Measurements from ENCODE around the gene CACNA1S. TPM values are rescaled to one million over a fixed set of nuclear protein-coding genes. Genes with fewer than 3 reads are reported as not detected.

Gene CACNA1S
- total RNA-seq, 1 donor from 2014 or later: 0.11 TPM

DNA sequence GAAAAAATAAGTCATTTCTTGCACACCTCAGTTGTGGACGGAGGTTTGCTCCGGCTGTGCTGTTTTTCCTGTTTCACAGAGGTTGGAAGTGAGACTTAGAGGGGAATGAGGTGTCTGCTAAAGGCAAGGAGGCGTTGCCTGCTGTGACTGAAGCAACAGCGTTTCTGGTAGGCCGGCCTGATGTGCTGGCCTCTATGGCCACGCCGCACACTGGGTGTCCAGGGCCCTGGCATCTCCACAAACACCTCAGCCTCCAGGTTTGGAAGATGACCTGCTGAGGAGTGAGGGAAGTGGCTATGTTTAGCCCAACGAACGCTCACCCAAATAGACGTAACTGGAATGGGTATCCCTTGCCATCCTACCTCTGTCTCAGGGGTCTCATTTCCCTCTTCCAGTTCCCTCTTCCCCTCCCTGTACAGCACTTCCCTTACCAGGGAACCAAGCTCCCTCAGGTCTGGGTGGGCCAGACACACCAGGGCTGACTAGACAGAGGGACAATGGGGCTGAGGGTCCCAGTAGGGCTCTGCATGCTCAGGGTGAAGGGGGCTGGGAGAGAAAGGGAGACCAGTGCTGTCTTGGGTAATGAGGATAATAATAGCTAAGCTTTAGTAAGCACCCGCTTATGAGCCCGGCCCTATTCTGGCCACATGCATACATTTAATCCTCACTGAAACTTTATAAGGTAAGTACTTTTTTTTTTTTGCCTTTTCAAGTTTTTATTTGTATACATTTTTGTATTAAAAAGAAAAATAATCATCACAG is 11.9 kb downstream of the CACNA1S start:
- no peak overlapping the region for H2AFZ ChIP-seq (replicated peaks)
- H3K9me3 ChIP-seq (ENCODE audit: low read depth): no peaks in the 10 kb centered on the region
- H3F3A ChIP-seq (ENCODE audit: low read depth): no peaks in the 10 kb centered on the region
- no peak overlapping the region for H3K4me3 ChIP-seq
- Mint-ChIP-seq H3K9me3 (peaks cover 2% of the 10 kb centered on the region), H3K36me3 (peaks cover 4% of the 10 kb centered on the region), H3K27ac (peak overlapping the region; percentile 70), H3K27me3 (ENCODE audit: insufficient read depth, low read depth) (peaks cover 2% of the 10 kb centered on the region), H3K4me3 (no peak overlapping the region), H3K4me1 (peaks cover 61% of the 10 kb centered on the region)
- DNase-seq (ENCODE audit: low spot score): no peak
- no peaks in the 10 kb centered on the region for H3K27me3 ChIP-seq
- no peaks in the 10 kb centered on the region for H4K20me1 ChIP-seq (ENCODE audit: low read depth)
- no peak for TF ChIP-seq EZH2phosphoT487 (IDR thresholded peaks at IDR 0.05)
- TF ChIP-seq, protein P1, sequence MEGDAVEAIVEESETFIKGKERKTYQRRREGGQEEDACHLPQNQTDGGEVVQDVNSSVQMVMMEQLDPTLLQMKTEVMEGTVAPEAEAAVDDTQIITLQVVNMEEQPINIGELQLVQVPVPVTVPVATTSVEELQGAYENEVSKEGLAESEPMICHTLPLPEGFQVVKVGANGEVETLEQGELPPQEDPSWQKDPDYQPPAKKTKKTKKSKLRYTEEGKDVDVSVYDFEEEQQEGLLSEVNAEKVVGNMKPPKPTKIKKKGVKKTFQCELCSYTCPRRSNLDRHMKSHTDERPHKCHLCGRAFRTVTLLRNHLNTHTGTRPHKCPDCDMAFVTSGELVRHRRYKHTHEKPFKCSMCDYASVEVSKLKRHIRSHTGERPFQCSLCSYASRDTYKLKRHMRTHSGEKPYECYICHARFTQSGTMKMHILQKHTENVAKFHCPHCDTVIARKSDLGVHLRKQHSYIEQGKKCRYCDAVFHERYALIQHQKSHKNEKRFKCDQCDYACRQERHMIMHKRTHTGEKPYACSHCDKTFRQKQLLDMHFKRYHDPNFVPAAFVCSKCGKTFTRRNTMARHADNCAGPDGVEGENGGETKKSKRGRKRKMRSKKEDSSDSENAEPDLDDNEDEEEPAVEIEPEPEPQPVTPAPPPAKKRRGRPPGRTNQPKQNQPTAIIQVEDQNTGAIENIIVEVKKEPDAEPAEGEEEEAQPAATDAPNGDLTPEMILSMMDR (IDR thresholded peaks at IDR 0.05): no peak
- no peak for TF ChIP-seq EZH2 (IDR thresholded peaks at IDR 0.05)
- H3K4me2 ChIP-seq: no peak overlapping the region
- no peaks in the 10 kb centered on the region for H3K79me2 ChIP-seq (ENCODE audit: low read depth)
- no peak overlapping the region for H3K27ac ChIP-seq
- H3K4me1 ChIP-seq: peaks cover 28% of the 10 kb centered on the region
- no peaks in the 10 kb centered on the region for H3K36me3 ChIP-seq
- H3K9ac ChIP-seq: no peak overlapping the region

DNA sequence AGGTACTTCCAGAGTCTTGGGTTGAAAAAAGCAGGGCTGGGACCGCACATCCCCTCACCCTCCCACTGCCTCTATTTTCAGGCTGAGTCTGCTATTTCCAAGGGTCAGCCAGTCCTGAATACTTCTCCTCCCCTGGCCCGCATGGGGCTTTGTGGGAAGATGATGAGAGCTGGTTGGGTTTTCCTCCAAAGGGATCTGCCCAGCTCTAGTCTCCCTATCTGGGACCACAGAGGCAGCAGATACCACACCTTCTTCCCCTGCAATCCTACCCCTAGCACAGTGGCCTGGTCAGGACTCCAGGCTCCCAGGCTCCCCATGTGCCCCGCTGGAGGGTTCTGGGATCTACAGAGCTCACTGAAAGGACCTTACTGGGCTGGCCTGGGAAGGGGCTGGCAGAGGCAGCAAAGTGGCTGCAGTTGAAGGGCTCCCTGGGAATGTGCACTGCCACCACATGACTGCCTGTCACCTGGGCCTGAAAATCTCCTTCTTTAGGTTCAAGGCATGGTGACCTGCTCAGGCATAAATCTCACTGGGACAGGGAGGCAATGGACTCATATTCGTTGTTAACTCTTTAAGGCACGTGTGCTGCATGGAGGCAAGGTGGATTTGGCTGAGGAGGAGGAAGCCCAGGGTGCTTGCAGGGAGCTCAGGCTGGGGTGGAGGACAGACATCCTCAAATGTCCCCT is 13.1 kb downstream of the CACNA1S start:
- no peak overlapping the region for H3K4me3 Mint-ChIP-seq
- no peaks in the 10 kb centered on the region for H3F3A ChIP-seq (ENCODE audit: low read depth)
- no peak for DNase-seq (ENCODE audit: low spot score)
- no peak for TF ChIP-seq EZH2phosphoT487 (IDR thresholded peaks at IDR 0.05)
- TF ChIP-seq, protein P1 (IDR thresholded peaks at IDR 0.05): no peak
- no peak for TF ChIP-seq EZH2 (IDR thresholded peaks at IDR 0.05)
- H3K27me3 ChIP-seq: no peaks in the 10 kb centered on the region
- H3K4me1 ChIP-seq: peaks cover 23% of the 10 kb centered on the region
- no peak overlapping the region for H3K27ac ChIP-seq
- no peak overlapping the region for H2AFZ ChIP-seq (replicated peaks)
- H3K79me2 ChIP-seq (ENCODE audit: low read depth): no peaks in the 10 kb centered on the region
- peaks cover 4% of the 10 kb centered on the region for H3K27me3 Mint-ChIP-seq (ENCODE audit: insufficient read depth, low read depth)
- H3K4me1 Mint-ChIP-seq: peaks cover 67% of the 10 kb centered on the region
- no peak overlapping the region for H3K9ac ChIP-seq
- no peak overlapping the region for H3K4me3 ChIP-seq
- no peaks in the 10 kb centered on the region for H3K9me3 ChIP-seq (ENCODE audit: low read depth)
- peaks cover 2% of the 10 kb centered on the region for H3K9me3 Mint-ChIP-seq
- H3K27ac Mint-ChIP-seq: peak overlapping the region; percentile 70
- no peak overlapping the region for H3K4me2 ChIP-seq
- peaks cover 4% of the 10 kb centered on the region for H3K36me3 Mint-ChIP-seq
- no peaks in the 10 kb centered on the region for H4K20me1 ChIP-seq (ENCODE audit: low read depth)
- no peaks in the 10 kb centered on the region for H3K36me3 ChIP-seq

DNA sequence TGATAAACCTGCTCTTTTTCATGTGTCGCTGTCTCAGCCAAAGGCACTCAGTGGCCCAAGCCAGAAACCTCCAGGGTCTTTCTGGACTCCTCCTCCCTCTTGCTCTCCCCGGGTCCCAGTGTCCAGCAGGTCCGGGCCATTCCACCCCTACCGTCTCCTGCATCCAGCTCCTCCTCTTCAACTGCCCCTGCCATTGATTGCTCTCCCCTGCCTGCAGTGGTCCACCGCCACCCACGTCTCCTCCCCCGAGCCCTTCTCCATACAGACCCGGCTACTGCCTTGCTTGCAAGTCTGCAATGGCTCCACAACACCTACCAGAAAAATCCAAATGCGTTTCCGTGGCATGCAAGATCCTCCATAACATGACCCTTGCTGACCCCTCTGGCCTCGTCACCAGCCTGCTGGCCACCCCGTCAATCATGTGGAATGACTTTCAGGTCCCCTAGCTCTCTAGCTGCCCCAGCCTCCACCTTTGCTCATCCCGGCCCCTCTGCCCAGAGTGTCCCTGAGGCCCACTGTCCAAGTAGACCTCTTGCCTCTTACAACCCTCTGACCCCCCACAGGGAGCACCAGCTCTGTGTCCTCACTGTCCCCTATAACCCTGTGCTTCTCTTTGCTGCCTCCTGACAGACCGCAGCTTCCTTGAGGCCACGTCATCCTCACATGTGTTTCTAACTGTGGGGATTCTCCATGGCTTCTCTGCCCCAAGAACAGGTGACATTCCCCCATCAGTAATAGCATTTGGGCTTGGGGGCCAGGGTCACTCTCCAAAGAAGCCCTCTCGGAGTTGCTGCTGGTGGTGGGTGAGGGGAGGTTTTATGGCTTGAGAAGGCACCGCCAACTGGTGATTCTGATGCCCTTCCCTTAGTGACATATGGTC is 15.0 kb downstream of the CACNA1S start:
- H3K27me3 Mint-ChIP-seq (ENCODE audit: insufficient read depth, low read depth): peaks cover 4% of the 10 kb centered on the region
- H3K4me3 Mint-ChIP-seq: no peak overlapping the region
- Histone ChIP-seq H3K4me1 (peaks cover 20% of the 10 kb centered on the region), H3K27me3 (no peaks in the 10 kb centered on the region), H4K20me1 (ENCODE audit: low read depth) (no peaks in the 10 kb centered on the region), H3K79me2 (ENCODE audit: low read depth) (no peaks in the 10 kb centered on the region), H3K27ac (no peak overlapping the region), H3K9me3 (ENCODE audit: low read depth) (no peaks in the 10 kb centered on the region), H3F3A (ENCODE audit: low read depth) (no peaks in the 10 kb centered on the region), H3K9ac (no peak overlapping the region), H3K4me3 (no peak overlapping the region), H2AFZ (replicated peaks) (no peak overlapping the region), H3K36me3 (no peaks in the 10 kb centered on the region), H3K4me2 (no peak overlapping the region)
- TF ChIP-seq, protein P1 (IDR thresholded peaks at IDR 0.05): no peak
- TF ChIP-seq EZH2 (IDR thresholded peaks at IDR 0.05) (no peak), EZH2phosphoT487 (IDR thresholded peaks at IDR 0.05) (no peak)
- DNase-seq (ENCODE audit: low spot score): no peak
- peaks cover 75% of the 10 kb centered on the region for H3K4me1 Mint-ChIP-seq
- peak overlapping the region; percentile 12 for H3K27ac Mint-ChIP-seq
- no peaks in the 10 kb centered on the region for H3K9me3 Mint-ChIP-seq
- no peaks in the 10 kb centered on the region for H3K36me3 Mint-ChIP-seq

All from neural progenitor cell (in vitro differentiated cells).